NCI-H524 (cell line): Measurements from ENCODE around the gene RAD17.
A peak's percentile ranks its signal among the peaks of the same experiment; 100 is the strongest.
"Not testable (repeated sequence)": the region's sequence is repeated elsewhere in the genome, so short reads cannot be mapped to it uniquely, and the experiment has no call there.

Experiments
- DNase-seq, 2 experiments: peaks; one replicate each; lab custom pipeline; 2025; lab: John Stamatoyannopoulos, UW

Gene RAD17

DNA sequence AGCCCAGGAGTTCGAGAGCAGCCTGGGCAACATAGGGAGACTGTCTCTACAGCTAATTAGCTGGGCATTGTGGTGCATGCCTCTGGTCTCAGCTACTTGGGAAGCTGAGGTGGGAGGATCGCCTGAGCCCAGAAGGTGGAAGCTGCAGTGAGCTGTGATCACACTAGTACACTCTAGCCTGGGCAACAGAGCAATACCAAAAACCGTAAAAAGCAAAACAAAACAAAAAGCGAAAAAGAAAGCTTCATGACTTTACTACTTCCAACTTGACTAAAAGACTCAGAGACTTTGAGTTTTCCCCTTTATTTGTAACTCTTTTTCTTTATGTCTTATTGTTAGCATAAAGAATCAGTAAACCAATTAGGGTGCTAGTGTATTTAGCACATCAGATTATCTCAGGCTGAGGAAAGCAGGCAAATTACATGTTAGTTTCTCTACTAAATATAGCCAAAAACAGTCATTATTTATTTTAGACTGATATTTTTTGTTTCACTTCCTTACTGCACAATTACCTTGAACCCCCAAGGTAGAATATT, 5.4 kb downstream of the RAD17 start:
- DNase-seq = no peak

DNA sequence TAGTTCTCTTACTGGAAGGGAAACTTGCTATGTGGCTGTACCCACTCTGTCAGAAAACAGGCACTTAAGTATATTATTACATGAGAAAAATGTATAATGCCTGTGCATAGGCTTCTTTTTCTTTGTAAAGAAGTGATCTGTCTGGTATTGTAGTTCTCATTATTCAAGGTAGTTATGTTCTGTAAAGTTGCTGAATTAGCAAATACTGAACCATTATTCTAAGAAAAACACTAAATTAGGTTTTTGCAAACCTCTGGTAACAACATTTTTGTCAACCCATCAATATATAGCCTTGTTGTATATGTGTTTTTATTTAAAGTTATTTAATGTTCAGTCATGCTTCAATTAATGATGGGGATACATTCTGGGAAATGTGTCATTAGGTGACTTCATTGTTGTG, 8.8 kb downstream of the RAD17 start:
- peak in 1 of 2 experiments; percentile 1 for DNase-seq

DNA sequence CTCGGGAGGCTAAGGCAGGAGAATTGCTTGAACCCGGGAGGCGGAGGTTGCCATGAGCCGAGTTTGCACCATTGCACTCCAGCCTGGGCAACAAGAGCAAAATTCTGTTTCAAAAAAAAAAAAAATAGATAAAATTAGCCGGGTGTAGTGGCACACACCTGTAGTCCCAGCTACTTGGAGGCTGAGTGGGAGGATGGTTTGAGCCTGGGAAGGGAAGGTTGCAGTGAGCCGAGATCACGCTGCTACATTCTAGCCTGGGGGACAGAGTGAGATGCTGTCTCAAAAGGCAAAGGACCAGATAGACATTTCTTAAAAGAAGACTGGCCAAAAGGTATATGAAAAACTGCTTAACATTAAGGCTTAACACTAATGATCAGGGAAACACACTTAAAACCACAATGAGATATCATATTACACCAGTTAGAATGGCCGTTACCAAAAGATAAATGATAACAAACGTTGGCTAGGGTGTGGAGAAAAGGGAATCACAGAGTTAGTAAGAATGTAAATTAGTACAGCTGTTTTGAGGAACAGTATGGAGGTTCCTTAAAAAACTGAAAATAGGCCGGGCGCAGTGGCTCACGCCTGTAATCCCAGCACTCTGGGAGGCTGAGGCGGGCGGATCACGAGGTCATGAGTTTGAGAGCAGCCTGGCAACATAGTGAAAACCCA, 35.2 kb downstream of the RAD17 start:
- no peak for DNase-seq

DNA sequence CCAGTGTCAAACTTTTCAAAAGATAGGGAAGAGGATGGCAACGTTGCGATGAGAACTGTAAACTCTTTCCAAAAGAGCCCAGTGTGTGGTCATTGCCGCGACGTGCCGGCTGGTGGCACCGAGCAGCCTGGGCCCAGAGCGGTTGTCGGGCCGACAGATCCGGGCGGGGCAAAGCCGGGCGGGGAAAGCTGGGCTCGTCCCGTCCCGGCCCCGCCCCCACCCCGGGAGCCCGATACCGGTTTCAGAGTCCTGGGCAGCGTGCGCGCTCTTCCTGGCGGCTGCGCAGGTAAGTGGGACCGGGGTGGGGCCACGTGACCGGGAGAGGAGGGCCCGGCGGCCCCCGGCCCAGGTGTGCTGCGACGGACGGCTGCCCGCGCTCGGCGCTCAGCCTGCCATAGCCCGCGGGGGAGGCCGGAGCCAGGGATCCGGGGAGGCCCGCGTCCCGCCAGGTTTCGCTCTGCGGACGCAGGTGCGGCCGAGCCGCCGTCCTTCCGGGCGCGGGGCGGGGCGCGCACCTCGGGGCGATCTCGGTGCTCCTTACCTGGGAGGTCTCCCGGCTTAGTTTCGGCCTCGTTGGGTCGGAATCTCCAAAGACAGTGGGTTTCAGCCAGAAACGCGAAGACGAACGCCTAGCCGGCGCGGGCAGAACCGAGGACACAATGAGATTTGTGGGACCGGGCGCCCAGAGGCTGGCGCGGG, 45.4 kb downstream of the RAD17 start, which contains the start of gene MARVELD2:
MARVELD2 (plus strand) TSS at position 232 of the 699 bp plus-strand sequence. CDS start 4,270 bp downstream, outside the sequence.
- no peak for DNase-seq

DNA sequence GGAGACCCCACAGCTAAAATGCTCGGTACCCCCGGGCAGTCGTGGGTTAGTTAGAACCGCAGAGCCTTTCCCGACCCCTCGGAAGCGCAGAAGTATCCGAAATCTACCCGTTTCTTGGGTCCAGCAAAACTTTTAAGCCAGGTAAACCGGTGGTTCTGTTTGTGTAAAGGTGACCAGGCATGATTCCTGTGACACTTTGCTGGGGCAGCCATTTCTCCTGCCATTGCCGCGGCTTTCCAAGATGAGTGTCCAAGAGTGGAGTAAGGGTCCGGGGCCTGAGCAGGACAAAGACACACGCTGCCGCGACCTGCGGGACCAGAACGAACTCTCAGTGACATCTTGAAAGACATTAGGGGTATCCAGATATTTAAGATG, 46.0 kb downstream of the RAD17 start:
- DNase-seq = no peak

DNA sequence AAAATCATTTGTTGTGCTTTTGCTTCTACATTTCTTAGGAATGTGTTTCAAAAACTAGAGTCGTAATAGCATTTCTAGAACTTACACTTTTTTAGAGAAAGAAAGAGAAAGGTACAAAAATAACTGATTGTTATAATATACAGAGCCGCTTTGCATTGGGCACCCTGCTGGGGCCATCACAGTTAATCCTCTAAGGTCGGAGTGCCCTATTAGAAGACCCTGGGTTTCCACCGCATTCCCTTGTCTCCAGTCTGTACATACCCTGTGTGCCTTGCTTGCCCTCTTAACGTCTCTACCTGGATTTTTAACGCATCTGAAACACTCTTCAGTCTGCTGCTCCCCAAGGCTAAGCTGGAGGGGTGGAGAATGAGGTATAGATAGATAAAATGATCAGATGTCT, 46.6 kb downstream of the RAD17 start:
- no peak for DNase-seq

DNA sequence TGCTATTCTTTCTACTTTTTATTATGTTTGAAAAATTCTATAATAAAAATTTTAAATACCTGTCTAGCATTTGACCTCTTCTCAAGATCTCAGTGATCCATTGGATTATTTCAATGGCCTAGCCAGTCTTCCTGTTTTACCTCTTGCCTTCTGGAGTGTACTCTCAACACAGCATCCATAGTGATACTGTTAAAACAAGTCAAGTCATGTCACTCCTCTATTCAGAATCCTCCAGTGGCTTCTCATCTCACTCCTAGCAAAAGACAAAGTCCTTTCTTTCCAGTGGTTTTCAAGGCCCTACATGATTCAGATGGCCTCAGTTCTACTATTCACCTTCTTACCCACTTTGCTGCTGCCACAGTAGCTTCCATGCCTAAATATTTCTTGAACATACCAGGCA, 47.1 kb downstream of the RAD17 start:
- DNase-seq = no peak

DNA sequence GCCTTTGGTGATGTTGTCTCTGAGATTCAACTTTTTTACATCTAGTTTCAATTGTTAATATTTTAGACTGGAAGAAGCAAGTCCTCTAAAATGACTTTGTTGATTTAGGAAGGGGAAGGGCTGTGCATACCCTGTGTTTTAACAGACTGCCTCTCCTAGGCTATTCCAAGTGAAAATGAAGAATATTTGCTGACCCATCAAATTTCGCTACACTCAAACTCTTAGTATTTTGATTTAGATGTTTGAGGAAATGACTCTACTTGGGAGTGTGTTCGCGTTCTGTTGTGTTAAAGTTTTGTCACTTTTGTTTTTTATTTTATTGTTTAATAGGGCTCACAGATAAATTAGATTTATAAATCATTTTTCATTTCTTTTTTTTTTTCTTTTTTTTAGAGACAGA, 48.9 kb downstream of the RAD17 start:
- DNase-seq = no peak

DNA sequence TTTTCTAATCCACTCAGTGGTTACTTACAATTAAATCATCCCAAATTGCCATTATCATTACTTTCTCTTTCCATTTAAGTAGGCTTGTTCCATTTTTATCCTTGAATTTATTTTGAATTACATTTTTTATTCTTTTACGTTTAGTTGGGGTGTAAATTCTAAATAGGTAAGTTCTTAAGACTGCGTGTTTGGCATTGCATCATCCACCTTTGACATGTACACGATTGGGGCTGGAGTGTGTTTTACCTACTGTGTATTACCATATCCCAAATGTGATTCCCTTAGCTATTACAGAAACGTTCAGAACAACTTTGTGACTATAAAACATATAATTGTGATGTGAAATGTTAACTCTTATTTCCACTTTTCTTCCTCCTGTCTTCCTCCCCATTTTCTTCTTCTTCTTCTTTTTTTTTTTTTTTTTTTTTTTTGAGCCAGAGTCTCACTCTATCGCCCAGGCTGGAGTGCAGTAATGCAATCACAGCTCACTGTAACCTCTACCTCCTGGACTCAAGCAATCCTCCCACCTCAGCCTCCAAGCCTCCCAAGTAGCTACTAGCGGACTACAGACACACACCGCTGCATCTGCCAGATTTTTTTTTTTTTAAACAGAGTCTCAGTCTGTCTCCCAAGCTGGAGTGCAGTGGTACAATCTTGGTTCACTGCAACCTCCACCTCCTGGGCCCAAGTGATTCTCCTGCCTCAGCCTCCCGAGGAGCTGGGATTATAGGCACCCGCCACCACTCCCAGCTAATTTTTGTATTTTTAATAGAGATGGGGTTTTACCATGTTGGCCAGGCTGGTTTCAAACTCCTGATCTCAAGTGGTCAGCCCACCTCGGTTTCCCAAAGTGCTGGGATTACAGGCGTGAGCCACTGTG, 62.0 kb downstream of the RAD17 start:
- no peak for DNase-seq

DNA sequence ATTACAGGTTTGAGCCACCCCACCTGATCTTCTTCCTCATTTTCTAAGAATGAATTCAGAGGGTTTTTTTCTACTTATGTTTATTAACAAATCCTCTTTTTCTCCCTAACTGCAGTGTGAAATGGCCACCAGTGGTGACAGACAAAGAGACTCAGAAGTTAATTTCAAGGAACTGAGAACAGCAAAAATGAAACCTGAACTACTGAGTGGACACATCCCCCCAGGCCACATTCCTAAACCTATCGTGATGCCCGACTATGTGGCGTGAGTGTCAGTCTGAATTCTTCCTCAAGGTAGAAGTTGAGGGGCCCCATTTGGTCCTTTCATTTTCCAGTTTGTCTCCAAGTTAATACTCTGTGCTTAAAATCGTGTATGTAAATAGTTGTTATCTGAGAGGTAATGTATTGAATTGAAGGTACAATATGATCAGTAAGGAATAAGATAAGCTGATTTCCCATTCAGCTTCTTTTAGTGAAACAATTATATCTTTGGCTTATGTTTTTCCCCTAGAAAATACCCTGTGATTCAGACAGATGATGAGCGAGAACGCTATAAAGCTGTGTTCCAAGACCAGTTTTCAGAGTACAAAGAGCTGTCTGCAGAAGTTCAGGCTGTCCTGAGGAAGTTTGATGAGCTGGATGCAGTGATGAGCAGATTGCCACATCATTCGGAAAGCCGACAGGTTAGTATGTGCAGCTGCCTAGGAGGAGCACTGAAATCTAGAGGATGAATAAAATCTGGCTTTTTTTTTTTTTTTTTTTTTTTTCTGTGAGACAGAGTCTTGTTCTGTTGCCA, 63.0 kb downstream of the RAD17 start:
- no peak for DNase-seq

DNA sequence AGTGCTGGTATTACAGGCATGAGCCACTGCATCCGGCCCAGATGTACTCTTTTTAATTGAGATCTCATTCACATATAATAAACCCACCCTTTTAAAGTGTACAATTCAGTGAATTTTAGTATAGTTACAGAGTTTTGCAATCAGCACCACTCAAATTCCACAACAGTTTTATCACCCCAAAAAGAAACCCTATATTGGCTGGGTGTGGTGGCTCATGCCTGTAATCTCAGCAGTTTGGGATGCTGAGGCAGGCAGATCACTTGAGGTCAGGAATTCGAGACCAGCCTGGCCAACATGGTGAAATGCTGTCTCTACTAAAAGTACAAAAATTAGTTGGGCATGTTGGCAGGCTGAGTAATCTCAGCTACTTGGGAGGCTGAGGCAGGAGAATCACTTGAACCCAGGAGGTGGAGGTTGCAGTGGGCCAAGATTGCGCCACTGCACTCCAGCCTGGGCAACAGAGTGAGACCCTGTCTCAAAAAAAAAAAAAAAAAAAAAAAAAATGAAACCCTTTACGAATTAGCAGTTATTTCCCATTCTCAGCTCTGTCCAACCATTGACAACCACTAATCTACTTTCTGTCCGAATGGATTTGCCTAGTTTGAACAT, 65.8 kb downstream of the RAD17 start:
- DNase-seq = not testable (repeated sequence)

DNA sequence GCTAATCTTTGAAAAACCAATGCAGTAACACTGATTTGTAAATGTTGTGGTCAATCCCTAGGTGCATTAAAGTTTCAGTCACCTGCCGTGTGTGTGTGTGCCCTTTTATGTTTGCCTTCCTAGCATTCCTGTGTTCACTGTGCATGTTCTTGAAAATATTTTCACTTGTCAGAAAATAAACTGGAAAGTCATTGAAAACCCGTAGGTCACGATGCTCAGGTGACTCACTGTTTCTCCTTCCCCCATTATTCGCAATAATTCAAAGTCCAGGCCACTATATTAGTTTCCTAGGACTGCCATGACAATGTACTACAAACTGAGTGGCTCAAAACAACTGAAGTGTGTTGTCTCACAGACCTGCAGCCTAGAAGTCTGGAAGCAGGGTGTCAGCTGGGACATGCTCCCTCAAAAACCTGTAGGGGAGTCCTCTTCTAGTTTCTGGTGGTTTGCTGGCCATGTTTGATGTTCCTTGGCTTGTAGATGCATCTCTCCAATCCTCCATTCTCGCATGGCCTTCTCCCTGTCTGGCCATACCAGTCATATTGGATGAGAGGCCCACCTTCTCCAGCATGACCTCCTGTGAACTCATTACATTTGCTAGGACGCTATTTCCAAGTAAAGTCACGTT, 74.6 kb downstream of the RAD17 start:
- DNase-seq = no peak

DNA sequence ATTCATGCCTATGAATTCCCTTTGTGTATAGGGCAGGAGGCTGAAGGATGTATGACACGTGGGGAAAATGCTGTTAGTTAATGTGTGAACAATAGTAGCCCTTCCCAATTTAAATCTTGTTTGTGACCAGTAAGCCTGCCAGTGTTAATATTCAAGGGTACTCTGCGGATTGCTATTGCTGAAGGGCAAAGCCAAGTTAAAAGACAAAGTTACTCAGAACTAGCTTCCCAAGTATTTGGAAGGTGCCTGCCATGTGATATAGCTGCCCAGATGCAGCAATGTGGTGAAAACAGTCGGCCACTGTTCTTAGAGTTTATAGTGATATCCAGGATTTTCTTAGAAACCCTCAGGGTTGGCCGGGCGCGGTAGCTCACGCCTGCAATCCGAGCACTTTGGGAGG, 79.9 kb downstream of the RAD17 start:
- no peak for DNase-seq

DNA sequence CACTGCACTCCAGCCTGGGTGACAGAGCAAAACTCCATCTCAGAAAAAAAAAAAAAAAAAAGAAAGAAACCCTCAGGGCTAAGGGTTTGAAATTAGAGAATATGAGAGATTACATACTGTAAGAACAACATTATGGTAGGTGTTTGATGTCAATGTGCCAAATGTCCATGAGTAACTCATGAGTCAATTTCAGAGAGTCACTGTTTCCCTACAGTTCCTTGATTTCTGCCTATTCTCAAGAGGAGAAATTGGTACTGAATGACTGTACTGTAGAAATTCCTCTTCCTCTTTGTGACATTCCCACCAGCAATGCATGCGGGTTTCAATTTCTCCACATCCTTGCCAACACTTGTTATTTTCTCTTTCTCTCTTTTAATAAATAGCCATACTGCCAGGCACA, 80.5 kb downstream of the RAD17 start:
- no peak for DNase-seq

DNA sequence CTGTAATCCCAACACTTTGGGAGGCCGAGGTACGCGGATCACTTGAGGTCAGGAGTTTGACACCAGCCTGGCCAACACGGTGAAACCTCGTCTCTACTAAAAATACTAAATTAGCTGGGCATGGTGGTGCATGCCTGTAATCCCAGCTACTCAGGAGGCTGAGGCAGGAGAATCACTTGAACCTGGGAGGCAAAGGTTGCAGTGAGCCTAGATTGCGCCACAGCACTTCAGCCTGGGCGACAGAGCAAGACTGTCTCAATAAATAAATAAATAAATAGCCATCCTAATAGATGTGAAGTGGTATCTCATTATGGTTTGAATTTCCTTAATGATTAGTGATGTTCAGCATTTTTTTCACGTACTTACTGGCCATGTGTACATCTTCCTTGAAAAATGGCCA, 80.9 kb downstream of the RAD17 start:
- DNase-seq = not testable (repeated sequence)

DNA sequence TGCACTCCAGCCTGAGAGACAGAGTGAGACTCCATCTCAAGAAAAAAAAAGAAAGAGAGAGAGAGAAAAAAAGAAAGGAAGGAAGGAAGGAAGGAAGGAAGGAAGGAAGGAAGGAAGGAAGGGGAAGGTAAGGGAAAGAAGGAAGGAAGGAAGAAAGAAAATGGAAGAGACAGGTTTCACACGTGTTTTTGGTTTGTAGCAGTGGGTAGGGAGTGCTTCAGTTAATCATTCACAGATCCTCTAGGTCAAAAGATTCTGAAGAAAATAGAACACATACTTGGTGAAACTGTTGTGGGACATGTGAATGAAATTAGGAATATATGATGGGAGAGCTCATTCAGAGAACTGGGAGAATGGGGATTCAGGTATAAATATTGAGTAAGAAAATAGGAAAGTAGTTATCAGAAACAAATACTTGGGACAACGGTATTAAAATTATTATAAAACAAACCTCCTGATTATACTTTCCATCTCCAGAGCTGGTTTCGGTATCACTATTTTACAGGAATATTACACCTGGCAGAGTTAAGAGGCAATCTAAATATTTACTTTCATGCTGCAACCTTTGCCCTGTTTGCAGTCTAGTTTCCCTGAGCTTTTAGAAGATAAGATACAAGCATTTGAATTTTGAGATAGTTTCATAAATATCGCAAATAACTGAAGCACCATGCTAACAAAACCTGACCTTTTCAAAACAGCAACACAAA, 82.5 kb downstream of the RAD17 start:
- no peak for DNase-seq

DNA sequence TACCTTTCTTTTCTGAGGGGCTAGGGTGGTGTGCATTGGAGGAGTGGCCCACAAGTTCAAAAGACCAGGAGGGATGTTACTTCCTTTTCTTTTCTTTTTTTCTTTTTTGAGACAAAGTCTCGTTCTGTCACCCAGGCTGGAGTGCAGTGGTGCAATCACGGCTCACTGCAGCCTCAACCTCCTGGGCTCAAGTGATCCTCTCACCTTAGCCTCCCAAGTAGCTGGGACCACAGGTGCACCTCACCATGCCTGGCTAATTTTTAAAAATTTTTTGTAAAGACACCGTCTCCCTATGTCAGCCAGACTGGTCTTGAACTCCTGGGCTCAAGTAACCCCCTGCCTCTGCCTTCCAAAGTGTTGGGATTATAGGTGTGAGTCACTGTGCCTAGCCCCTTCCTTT, 83.9 kb downstream of the RAD17 start:
- DNase-seq = not testable (repeated sequence)

DNA sequence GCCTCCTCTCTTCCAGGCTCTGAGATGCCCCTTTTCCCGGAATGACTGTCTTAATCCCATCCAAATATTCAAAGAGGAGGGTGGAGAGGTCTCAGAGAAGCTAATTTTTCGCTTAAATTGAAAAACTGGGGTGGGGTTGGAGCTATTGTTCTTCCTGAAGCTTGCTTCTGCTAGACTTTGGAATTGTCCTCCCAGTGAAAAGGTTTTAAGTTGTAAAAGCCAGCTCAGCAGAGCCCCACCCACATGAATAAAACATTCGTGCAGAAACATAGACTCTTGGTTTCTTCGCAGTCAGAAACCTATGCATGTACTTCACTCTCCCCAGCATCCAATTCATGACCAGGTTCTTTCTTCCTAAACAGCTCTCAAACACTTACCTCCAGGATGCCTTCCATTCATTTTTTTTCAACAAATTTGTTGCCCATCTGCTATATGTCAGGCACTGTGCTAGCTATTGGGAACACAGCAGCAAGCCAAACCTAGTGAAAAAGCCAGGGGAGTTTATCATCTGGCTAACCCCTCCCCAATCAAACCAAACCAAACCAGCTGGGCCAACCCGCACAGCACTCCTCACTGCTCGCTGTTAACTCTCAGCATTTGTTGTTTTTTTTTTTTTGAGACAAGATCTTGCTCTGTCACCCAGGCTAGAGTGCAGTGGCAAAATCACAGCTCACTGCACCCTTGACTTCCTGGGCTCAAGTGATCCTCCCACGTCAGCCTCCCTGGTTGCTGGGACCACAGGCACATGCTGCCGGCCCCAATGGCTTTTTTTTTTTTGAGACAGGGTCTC, 85.0 kb downstream of the RAD17 start:
- DNase-seq = no peak

DNA sequence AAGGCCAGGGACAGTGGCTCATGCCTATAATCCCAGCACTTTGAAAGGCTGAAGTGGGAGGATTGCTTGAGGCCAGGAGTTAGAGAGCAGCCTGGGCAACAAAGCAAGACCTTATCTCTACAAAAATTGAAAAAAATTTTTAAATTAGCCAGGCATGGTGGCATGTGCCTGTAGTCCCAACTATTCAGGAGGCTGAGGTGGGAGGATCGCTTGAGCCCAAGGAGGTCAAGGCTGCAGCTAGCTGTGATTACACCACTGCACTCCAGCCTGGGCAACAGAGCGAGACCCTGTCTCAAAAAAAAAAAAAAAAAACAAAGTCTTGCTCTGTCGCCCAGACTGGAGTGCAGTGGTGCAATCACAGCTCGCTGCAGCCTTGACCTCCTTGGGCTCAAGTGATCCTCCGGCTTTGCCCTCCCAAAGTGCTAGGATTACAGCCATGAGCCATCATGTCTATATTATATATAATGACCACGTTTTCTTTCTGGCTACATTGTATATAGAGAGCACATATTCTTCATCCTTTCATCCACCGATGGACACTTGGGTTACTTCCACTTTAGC, 85.9 kb downstream of the RAD17 start:
- not testable (repeated sequence) for DNase-seq
